Activated CD8-positive, alpha-beta memory T cell treated with anti-CD3 and anti-CD28 coated beads, Interleukin-2, amount 10 ng/mL, durations not matched to agents 7 days and 5 days (primary cell): ENCODE measurements around the gene BRAT1. TPM values are rescaled to one million over a fixed set of nuclear protein-coding genes. Genes with fewer than 3 reads are reported as not detected.

Experiments used
- ATAC-seq: fragments of 150-1000 bp; cut with Tn5 transposase; one replicate; pipeline ENCODE4 v1.10.0; 2021; ENCODE audit warnings: moderate library complexity
- CTCF ChIA-PET: fragments of 350-600 bp; sonication (Branson Sonifier 250); formaldehyde crosslinking; loops from one replicate; lab custom pipeline; 2021; ENCODE audit warnings: antibody characterized with exemption; lab: Charles Lee
- DNase-seq: peaks from one replicate; pipeline ENCODE4 v3.0.0-alpha.2; 2020
- H3K27ac Mint-ChIP-seq: one replicate; pipeline ENCODE4 v1.8.0; 2021; ENCODE audit warnings: mild to moderate bottlenecking, mixed read lengths
- H3K27me3 Mint-ChIP-seq: one replicate; pipeline ENCODE4 v1.8.0; 2021; ENCODE audit warnings: mixed read lengths
- H3K36me3 Mint-ChIP-seq: one replicate; pipeline ENCODE4 v1.8.0; 2021; ENCODE audit warnings: mild to moderate bottlenecking, mixed read lengths
- H3K4me1 Mint-ChIP-seq: one replicate; pipeline ENCODE4 v1.8.0; 2021; ENCODE audit warnings: mixed read lengths
- H3K4me3 Mint-ChIP-seq: one replicate; pipeline ENCODE4 v1.8.0; 2021; ENCODE audit warnings: mild to moderate bottlenecking, moderate library complexity, mixed read lengths
- H3K9me3 Mint-ChIP-seq: one replicate; pipeline ENCODE4 v1.8.0; 2022; ENCODE audit warnings: low read depth, mixed read lengths
- total RNA-seq, 2 experiments: library from RNA; stranded (reverse); gene quantifications; one replicate each; pipeline ENCODE4 v1.2.3, GENCODE V29; 2021

BRAT1 gene
- total RNA-seq, 2 experiments from 2014 or later = 41.5 to 43.5 TPM

DNA sequence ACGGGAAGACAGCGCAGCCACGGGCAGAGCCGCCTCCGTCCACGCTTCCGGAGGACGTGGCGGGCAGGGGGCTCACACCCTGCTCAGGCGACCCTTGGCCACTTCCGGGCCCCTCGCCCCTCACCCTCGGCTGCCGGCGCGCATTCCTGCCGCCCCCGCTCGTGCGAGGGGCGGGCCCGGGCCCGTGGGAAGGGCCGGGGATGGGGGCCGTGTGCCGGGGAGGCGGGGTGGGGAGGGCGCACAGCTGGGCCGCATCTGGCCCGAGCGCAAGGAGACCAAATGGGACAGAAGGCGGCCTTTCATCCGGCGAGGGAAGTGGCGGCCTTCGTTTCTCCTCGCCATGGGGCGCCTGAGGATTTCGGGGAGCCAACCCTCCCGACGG, 36.6 kb downstream of the BRAT1 start:
- ATAC-seq = no peak
- Mint-ChIP-seq H3K27ac (peak overlapping the region; percentile 58), H3K9me3 (no peaks in the 10 kb centered on the region)

DNA sequence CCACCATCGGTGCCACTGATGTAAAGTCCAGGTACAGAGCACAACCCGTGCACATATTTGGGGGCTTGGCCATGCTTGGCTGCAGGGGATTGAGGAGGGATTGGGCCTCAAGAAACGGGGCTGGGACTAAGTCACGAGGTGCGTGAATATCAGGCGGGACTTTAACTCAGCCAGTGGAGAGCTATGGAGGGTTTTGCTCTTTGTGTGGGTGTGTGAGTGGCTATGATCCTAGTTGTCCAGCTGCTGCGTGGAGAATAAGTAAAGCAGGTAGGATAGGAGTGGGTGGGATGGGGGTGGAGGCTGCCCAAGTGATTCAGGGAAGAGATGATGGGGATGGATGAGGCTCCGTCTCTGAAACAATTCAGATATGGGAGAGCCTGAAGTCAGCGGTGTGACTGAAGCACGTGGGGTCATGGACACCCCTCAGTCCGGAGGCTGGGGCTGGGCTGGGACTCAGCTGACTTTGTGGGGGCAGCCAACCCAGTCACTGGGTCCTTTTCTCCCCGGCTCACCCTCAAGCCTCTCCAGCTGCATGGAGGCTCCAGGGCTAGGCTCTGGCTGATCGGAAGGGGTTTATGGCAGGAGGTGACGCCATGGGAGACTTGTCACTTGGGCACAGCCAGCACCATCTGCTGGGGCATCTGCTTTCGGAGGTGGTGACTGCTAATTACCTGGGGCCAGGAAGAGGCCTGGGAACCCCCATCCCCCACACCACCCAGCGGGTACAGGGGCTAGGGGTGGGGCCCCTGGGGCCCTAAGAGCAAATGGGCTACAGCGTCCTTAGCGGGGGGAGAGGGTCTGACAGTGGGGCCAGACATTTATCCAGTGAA, 37.4 kb downstream of the BRAT1 start:
- Mint-ChIP-seq H3K27ac (no peak overlapping the region), H3K27me3 (peaks cover 4% of the 10 kb centered on the region), H3K36me3 (peaks cover 13% of the 10 kb centered on the region), H3K4me1 (peaks cover 27% of the 10 kb centered on the region), H3K4me3 (peak overlapping the region; percentile 51), H3K9me3 (no peaks in the 10 kb centered on the region)
- CTCF ChIA-PET = no interaction called here
- DNase-seq = no peak
- ATAC-seq = no peak

More for the DNA sequence above, 36.6 kb downstream of the BRAT1 start:
- Mint-ChIP-seq H3K36me3 (peaks cover 16% of the 10 kb centered on the region), H3K27me3 (peaks cover 4% of the 10 kb centered on the region), H3K4me1 (peaks cover 32% of the 10 kb centered on the region), H3K4me3 (peak overlapping the region; percentile 56)
- CTCF ChIA-PET = no interaction called here
- no peak for DNase-seq

DNA sequence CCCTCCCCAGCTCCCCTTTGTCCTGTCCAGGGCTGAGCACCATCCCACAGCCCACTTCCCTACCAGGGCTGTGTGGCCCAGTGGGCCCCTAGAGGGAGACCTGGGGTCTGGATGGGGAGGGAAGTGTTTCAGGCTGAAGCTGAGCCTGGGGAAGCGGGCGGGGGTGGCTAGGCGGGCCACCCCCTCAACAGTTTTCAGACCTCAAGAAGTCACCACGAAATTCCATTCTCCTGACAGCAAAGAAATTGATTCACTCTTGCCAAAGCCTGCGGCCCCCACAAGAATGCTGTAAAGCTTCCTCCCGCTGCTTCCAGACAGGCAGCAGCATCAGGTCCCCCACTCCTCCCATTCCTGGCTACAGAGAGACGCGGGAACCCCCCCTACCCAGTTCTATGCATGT, 38.3 kb downstream of the BRAT1 start:
- H3K4me3 Mint-ChIP-seq = no peak overlapping the region
- DNase-seq = no peak
- no peak overlapping the region for H3K27ac Mint-ChIP-seq
- ATAC-seq = no peak
- no peaks in the 10 kb centered on the region for H3K9me3 Mint-ChIP-seq
- H3K4me1 Mint-ChIP-seq = peaks cover 28% of the 10 kb centered on the region
- CTCF ChIA-PET = interaction anchor here (1.0 kb wide), 1 partner anchor 16 kb away, joined by 3 read pairs; no protein-coding TSS in a partner anchor
- peaks cover 4% of the 10 kb centered on the region for H3K27me3 Mint-ChIP-seq
- H3K36me3 Mint-ChIP-seq = peaks cover 8% of the 10 kb centered on the region

- no peaks in the 10 kb centered on the region for H3K9me3 Mint-ChIP-seq
- ATAC-seq (no peak), DNase-seq (no peak)
- no peak overlapping the region for H3K4me3 Mint-ChIP-seq
- H3K4me1 Mint-ChIP-seq = peaks cover 32% of the 10 kb centered on the region
- H3K27ac Mint-ChIP-seq = no peak overlapping the region
- peaks cover 4% of the 10 kb centered on the region for H3K27me3 Mint-ChIP-seq
- peaks cover 2% of the 10 kb centered on the region for H3K36me3 Mint-ChIP-seq
- CTCF ChIA-PET = interaction anchor here (1.0 kb wide), 1 partner anchor 15 kb away, joined by 3 read pairs; no protein-coding TSS in a partner anchor
Observed at GRCh38 chr7:2516194-2516555, 39.1 kb downstream of the BRAT1 start.

GRCh38 chr7:2515424-2516193, 39.7 kb downstream of the BRAT1 start:
- H3K4me1 Mint-ChIP-seq = peaks cover 36% of the 10 kb centered on the region

DNA sequence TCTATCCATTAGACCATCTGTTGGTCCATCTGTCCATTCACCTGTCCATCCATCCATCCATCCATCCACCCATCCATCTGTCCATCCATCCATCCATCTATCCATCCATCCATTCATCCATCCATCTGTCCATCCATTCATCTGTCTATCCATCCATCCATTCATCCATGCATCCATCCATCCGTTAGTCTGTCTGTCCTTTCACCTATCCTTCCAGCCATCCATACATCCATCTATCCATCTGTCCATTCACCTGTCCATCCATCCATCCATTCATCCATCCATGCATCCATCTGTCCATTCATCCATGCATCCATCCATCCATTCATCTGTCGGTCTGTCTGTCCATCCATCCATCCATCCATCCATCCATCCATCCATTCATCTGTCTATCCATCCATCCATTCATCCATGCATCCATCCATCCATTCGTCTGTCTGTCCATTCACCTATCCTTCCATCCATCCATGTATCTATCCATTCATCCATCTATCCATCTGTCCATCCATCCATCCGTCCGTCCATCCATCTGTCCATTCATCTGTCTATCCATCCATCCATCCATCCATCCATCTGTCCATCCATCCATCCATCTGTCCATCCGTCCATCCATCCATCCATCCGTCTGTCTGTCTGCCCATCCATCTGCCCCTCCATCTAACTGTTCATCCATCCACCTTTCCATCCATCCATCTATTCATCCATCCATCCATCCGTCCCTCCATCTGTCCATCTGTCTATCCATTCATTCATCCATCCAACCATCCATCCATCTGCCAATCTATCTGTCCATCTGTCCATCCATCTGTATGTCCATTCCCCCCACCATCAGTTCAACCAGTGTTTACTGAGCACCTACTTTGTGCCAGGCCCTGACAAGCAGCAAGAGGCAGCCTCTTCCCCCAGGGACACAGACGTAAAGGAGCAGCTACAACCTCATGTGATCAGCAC, 40.6 kb downstream of the BRAT1 start:
- DNase-seq (no peak), ATAC-seq (no peak)
- H3K4me1 Mint-ChIP-seq = peaks cover 44% of the 10 kb centered on the region
- CTCF ChIA-PET = no interaction called here
- no peak overlapping the region for H3K4me3 Mint-ChIP-seq
- H3K27ac Mint-ChIP-seq = no peak overlapping the region
- no peaks in the 10 kb centered on the region for H3K36me3 Mint-ChIP-seq
- peaks cover 4% of the 10 kb centered on the region for H3K27me3 Mint-ChIP-seq
- H3K9me3 Mint-ChIP-seq = no peaks in the 10 kb centered on the region

More at GRCh38 chr7:2515424-2516193, 39.7 kb downstream of the BRAT1 start:
- no peak for ATAC-seq
- H3K36me3 Mint-ChIP-seq = no peaks in the 10 kb centered on the region
- CTCF ChIA-PET = interaction anchor here (1.0 kb wide), 1 partner anchor 14 kb away, joined by 3 read pairs; no protein-coding TSS in a partner anchor
- no peaks in the 10 kb centered on the region for H3K9me3 Mint-ChIP-seq
- H3K27me3 Mint-ChIP-seq = peaks cover 4% of the 10 kb centered on the region
- no peak for DNase-seq
- no peak overlapping the region for H3K4me3 Mint-ChIP-seq
- H3K27ac Mint-ChIP-seq = no peak overlapping the region

- ATAC-seq (no peak), DNase-seq (no peak)
- H3K27me3 Mint-ChIP-seq = peaks cover 4% of the 10 kb centered on the region
- no peaks in the 10 kb centered on the region for H3K36me3 Mint-ChIP-seq
- H3K27ac Mint-ChIP-seq = no peak overlapping the region
- no peaks in the 10 kb centered on the region for H3K9me3 Mint-ChIP-seq
- CTCF ChIA-PET = no interaction called here
- peaks cover 51% of the 10 kb centered on the region for H3K4me1 Mint-ChIP-seq
- no peak overlapping the region for H3K4me3 Mint-ChIP-seq
Observed at GRCh38 chr7:2513702-2514101, 41.6 kb downstream of the BRAT1 start.

- Mint-ChIP-seq H3K9me3 (no peaks in the 10 kb centered on the region), H3K27ac (peak overlapping the region; percentile 90), H3K36me3 (no peaks in the 10 kb centered on the region), H3K27me3 (peaks cover 4% of the 10 kb centered on the region), H3K4me1 (peaks cover 53% of the 10 kb centered on the region), H3K4me3 (no peak overlapping the region)
- DNase-seq (no peak), ATAC-seq (no peak)
- CTCF ChIA-PET = no interaction called here
Observed at GRCh38 chr7:2512713-2513112, 42.6 kb downstream of the BRAT1 start.

DNA sequence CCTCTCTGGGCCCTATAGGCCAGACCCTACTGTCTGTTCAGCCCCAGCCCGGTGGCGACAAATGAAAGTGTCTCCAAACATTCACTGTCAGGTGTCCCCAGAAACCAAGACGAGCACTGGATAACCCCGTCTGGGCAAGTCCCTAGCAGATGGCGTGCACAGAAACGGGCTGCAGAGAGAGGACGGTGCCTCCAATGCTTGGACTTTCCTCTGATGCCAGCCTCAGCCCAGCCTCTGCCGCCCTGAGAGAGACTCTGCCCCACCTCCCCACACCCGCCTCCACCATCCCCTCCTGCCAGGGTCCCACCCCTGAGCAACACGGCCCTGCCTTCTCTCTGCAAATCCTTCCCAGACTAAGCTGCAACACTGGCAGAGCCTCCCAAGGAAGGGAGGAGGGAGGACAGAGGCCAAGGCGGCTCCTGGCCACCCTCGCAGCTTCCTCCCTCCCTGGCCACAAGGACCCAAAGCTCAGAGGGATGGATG, 43.1 kb downstream of the BRAT1 start:
- H3K27me3 Mint-ChIP-seq = no peaks in the 10 kb centered on the region
- DNase-seq (no peak), ATAC-seq (no peak)
- H3K36me3 Mint-ChIP-seq = no peaks in the 10 kb centered on the region
- CTCF ChIA-PET = interaction anchor here (2.0 kb wide), 1 partner anchor 198 kb away, joined by 6 read pairs; no protein-coding TSS in a partner anchor
- peak overlapping the region; percentile 90 for H3K27ac Mint-ChIP-seq
- peaks cover 51% of the 10 kb centered on the region for H3K4me1 Mint-ChIP-seq
- peak overlapping the region; percentile 19 for H3K4me3 Mint-ChIP-seq
- H3K9me3 Mint-ChIP-seq = no peaks in the 10 kb centered on the region

GRCh38 chr7:2511769-2512168, 43.6 kb downstream of the BRAT1 start:
- Mint-ChIP-seq H3K27me3 (no peaks in the 10 kb centered on the region), H3K36me3 (no peaks in the 10 kb centered on the region), H3K27ac (peak overlapping the region; percentile 90), H3K9me3 (no peaks in the 10 kb centered on the region), H3K4me3 (peak overlapping the region; percentile 19), H3K4me1 (peaks cover 51% of the 10 kb centered on the region)
- CTCF ChIA-PET = interaction anchor here (2.0 kb wide), 1 partner anchor 198 kb away, joined by 6 read pairs; no protein-coding TSS in a partner anchor
- no peak for DNase-seq
- ATAC-seq = no peak

- Mint-ChIP-seq H3K36me3 (no peaks in the 10 kb centered on the region), H3K4me1 (peaks cover 51% of the 10 kb centered on the region), H3K9me3 (no peaks in the 10 kb centered on the region), H3K27ac (peak overlapping the region; percentile 90), H3K27me3 (no peaks in the 10 kb centered on the region), H3K4me3 (peak overlapping the region; percentile 52)
- DNase-seq = peak; percentile 67
- CTCF ChIA-PET = interaction anchor here (1.2 to 2.0 kb wide), 2 partner anchors 160 to 199 kb away, joined by 3 to 6 read pairs; no protein-coding TSS in a partner anchor
- peak; percentile 43 for ATAC-seq
Observed at GRCh38 chr7:2510909-2511768, 44.2 kb downstream of the BRAT1 start.
